GM19043 (cell line): ENCODE data around the gene TERB1.

ENCODE experiments used
- ATAC-seq: cut with Tn5 transposase; IDR thresholded peaks from one replicate; pipeline ENCODE4 v1.9.1; 2021; ENCODE audit warnings: low read depth; ENCODE audit not compliant: unreplicated experiment

Gene TERB1

GRCh38 chr16:66751303-66751991 lies 49.9 kb downstream of the TERB1 start, which contains the start of gene DYNC1LI2:
DYNC1LI2 (minus strand) TSS chr16:66751609; CDS start chr16:66751591, 18 bp downstream.
- peak; percentile 86 for ATAC-seq

GRCh38 chr16:66751053-66751302 lies 50.4 kb downstream of the TERB1 start:
- no peak for ATAC-seq

GRCh38 chr16:66750279-66751052 lies 50.9 kb downstream of the TERB1 start:
- no peak for ATAC-seq

GRCh38 chr16:66746682-66747081 lies 54.7 kb downstream of the TERB1 start:
- peak; percentile 44 for ATAC-seq

- no peak for ATAC-seq
Measured at GRCh38 chr16:66746048-66746447, 55.3 kb downstream of the TERB1 start.

GRCh38 chr16:66741950-66742808 lies 59.2 kb downstream of the TERB1 start:
- no peak for ATAC-seq

GRCh38 chr16:66741169-66741900 lies 60.0 kb downstream of the TERB1 start:
- no peak for ATAC-seq

GRCh38 chr16:66740533-66740932 lies 60.9 kb downstream of the TERB1 start:
- no peak for ATAC-seq

GRCh38 chr16:66740010-66740409 lies 61.4 kb downstream of the TERB1 start:
- no peak for ATAC-seq

GRCh38 chr16:66735891-66736290 lies 65.5 kb downstream of the TERB1 start:
- ATAC-seq = no peak

GRCh38 chr16:66731101-66731500 lies 70.3 kb downstream of the TERB1 start:
- no peak for ATAC-seq

GRCh38 chr16:66728804-66729203 lies 72.6 kb downstream of the TERB1 start:
- ATAC-seq = no peak

GRCh38 chr16:66728117-66728787 lies 73.1 kb downstream of the TERB1 start:
- ATAC-seq = no peak

- no peak for ATAC-seq
Measured at GRCh38 chr16:66720766-66721165, 80.6 kb downstream of the TERB1 start.

- no peak for ATAC-seq
Measured at GRCh38 chr16:66719246-66719645, 82.1 kb downstream of the TERB1 start.

- no peak for ATAC-seq
Measured at GRCh38 chr16:66717776-66718175, 83.6 kb downstream of the TERB1 start.

- ATAC-seq = no peak
Measured at GRCh38 chr16:66717112-66717675, 84.2 kb downstream of the TERB1 start.

- ATAC-seq = no peak
Measured at GRCh38 chr16:66714654-66715307, 86.6 kb downstream of the TERB1 start.

- no peak for ATAC-seq
Measured at GRCh38 chr16:66714062-66714461, 87.3 kb downstream of the TERB1 start.
